OCI-LY7 (cell line): ENCODE measurements around the gene RANBP3L. TPM values are rescaled to one million over a fixed set of nuclear protein-coding genes. Genes with fewer than 3 reads are reported as not detected.

Experiments used
- BruUV-seq: library from RNA; stranded (reverse); fragments of 400-500 nt; replicated peaks from 2 replicates; lab custom pipeline; 2021; lab: Mats Ljungman, UMichigan
- CTCF ChIA-PET: fragments of 300-600 bp; sonication (Branson Sonifier 250); formaldehyde crosslinking; loops from one replicate; lab custom pipeline; 2022; ENCODE audit warnings: antibody characterized with exemption; ENCODE audit not compliant: unreplicated experiment; lab: Charles Lee
- POLR2A ChIA-PET: fragments of 300-600 bp; sonication (Branson Sonifier 250); formaldehyde crosslinking; loops from one replicate; lab custom pipeline; 2022; ENCODE audit warnings: antibody characterized with exemption; lab: Charles Lee
- DNase-seq: peaks from one replicate; pipeline ENCODE4 v3.0.0-alpha.2; 2015; ENCODE audit warnings: low spot score
- H2AFZ ChIP-seq: fragments of 200-600 bp; sonication (generic), shearing (Covaris generic); 2 replicates; pipeline ENCODE4 v1.6.1; 2014; ENCODE audit warnings: mild to moderate bottlenecking, antibody characterized with exemption, low read length, moderate library complexity
- H3K27ac ChIP-seq: fragments of 200-600 bp; sonication (generic); 2 replicates; pipeline ENCODE4 v1.5.1; 2014; ENCODE audit warnings: mixed run types, low read depth, mild to moderate bottlenecking, moderate library complexity, low read length, inconsistent platforms; ENCODE audit not compliant: poor library complexity, severe bottlenecking
- H3K36me3 ChIP-seq: fragments of 200-600 bp; sonication (generic); 2 replicates; pipeline ENCODE4 v1.6.1; 2014; ENCODE audit warnings: mild to moderate bottlenecking, antibody characterized with exemption, low read length, moderate library complexity, mixed read lengths; ENCODE audit not compliant: insufficient read depth
- H3K4me1 ChIP-seq: fragments of 200-600 bp; sonication (generic); 2 replicates; pipeline ENCODE4 v1.5.1; 2014; ENCODE audit warnings: mild to moderate bottlenecking, low read length; ENCODE audit not compliant: insufficient read depth, poor library complexity, severe bottlenecking
- H3K4me2 ChIP-seq: fragments of 200-600 bp; sonication (generic); 2 replicates; pipeline ENCODE4 v1.6.1; 2014; ENCODE audit warnings: mild to moderate bottlenecking, low read length
- H3K4me3 ChIP-seq: fragments of 200-600 bp; sonication (generic); 2 replicates; pipeline ENCODE4 v1.5.1; 2014; ENCODE audit warnings: mild to moderate bottlenecking, low read depth, low read length; ENCODE audit not compliant: poor library complexity, severe bottlenecking
- H3K79me2 ChIP-seq: fragments of 200-600 bp; sonication (generic); 2 replicates; pipeline ENCODE4 v1.6.1; 2016; ENCODE audit warnings: low read depth, mild to moderate bottlenecking, low read length, moderate library complexity, mixed read lengths; ENCODE audit not compliant: insufficient read depth
- H3K9me2 ChIP-seq: fragments of 200-600 bp; sonication (generic); 2 replicates; pipeline ENCODE4 v1.6.1; 2016; ENCODE audit warnings: mild to moderate bottlenecking, low read length, mixed read lengths; ENCODE audit not compliant: insufficient read depth
- H3K9me3 ChIP-seq: fragments of 200-600 bp; sonication (generic); 2 replicates; pipeline ENCODE4 v1.6.1; 2014; ENCODE audit warnings: mild to moderate bottlenecking, mixed run types, low read length, mixed read lengths
- H4K20me1 ChIP-seq: fragments of 200-600 bp; sonication (generic); 2 replicates; pipeline ENCODE4 v1.6.1; 2014; ENCODE audit warnings: mild to moderate bottlenecking, antibody characterized with exemption, low read length, moderate library complexity, mixed read lengths; ENCODE audit not compliant: insufficient read depth
- CTCF ChIP-seq: fragments of 200-600 bp; sonication (generic); conservative IDR thresholded peaks from 2 replicates; pipeline ENCODE4 v1.5.1; 2014; ENCODE audit warnings: mild to moderate bottlenecking, antibody characterized with exemption, low read length, moderate library complexity, mixed read lengths
- EZH2phosphoT487 ChIP-seq: fragments of 200-600 bp; sonication (generic); IDR thresholded peaks from 2 replicates; pipeline ENCODE4 v1.6.1; 2018; ENCODE audit warnings: low read depth, borderline replicate concordance, mild to moderate bottlenecking, mixed run types, antibody characterized with exemption, low read length, moderate library complexity, mixed read lengths
- intact Hi-C: fragments of 100-400 bp; cut with micrococcal nuclease; formaldehyde crosslinking; loops from one replicate; pipeline ENCODE4 v1.10.0; 2022; ENCODE audit not compliant: unreplicated experiment
- total RNA-seq, 2 experiments: library from RNA; depleted of rRNA in 1 of 2; stranded (reverse); fragments of >200 nt in 1 of 2; shearing (Covaris generic) in 1 of 2; gene quantifications; 2 replicates each; pipeline ENCODE4 v1.2.3, GENCODE V29; 2014 to 2022

Gene RANBP3L
- total RNA-seq, 2 experiments from 2014 or later: not detected

- no peak for TF ChIP-seq CTCF
- no peak for TF ChIP-seq EZH2phosphoT487
- no TSS peak for BruUV-seq
- peaks cover 65% of the 10 kb centered on the region for H3K36me3 ChIP-seq
These were observed 79.1 kb downstream of the RANBP3L start for GRCh38 chr5:36222620-36223019.

GRCh38 chr5:36217988-36218387 is 83.7 kb downstream of the RANBP3L start:
- Histone ChIP-seq H3K4me1 (peaks cover 8% of the 10 kb centered on the region), H3K9me3 (no peaks in the 10 kb centered on the region), H3K79me2 (no peaks in the 10 kb centered on the region), H3K36me3 (peaks cover 69% of the 10 kb centered on the region), H4K20me1 (no peaks in the 10 kb centered on the region), H3K4me3 (no peak overlapping the region), H3K4me2 (no peak overlapping the region), H2AFZ (no peak overlapping the region), H3K27ac (no peak overlapping the region), H3K9me2 (no peaks in the 10 kb centered on the region)
- TF ChIP-seq CTCF (no peak), EZH2phosphoT487 (no peak)
- POLR2A ChIA-PET: interaction anchor here (0.6 to 1.9 kb wide), 8 partner anchors 8 to 158 kb away, joined by 3 to 7 read pairs (median 3); no protein-coding TSS in a partner anchor
- no TSS peak for BruUV-seq
- DNase-seq: no peak
- intact Hi-C loops: no loop called here
- CTCF ChIA-PET: no interaction called here

More at GRCh38 chr5:36222620-36223019, 79.1 kb downstream of the RANBP3L start:
- DNase-seq: no peak
- intact Hi-C loops: no loop called here
- Histone ChIP-seq H3K9me2 (no peaks in the 10 kb centered on the region), H3K9me3 (no peaks in the 10 kb centered on the region), H3K79me2 (no peaks in the 10 kb centered on the region), H2AFZ (no peak overlapping the region), H3K27ac (no peak overlapping the region), H3K4me2 (no peak overlapping the region), H4K20me1 (no peaks in the 10 kb centered on the region), H3K4me3 (no peak overlapping the region), H3K4me1 (no peaks in the 10 kb centered on the region)
- ChIA-PET CTCF (interaction anchor here (0.5 kb wide), 1 partner anchor 1388 kb away, joined by 3 read pairs; no protein-coding TSS in a partner anchor), POLR2A (interaction anchor here (0.8 kb wide), 1 partner anchor 720 kb away, joined by 3 read pairs; no protein-coding TSS in a partner anchor)

- no TSS peak for BruUV-seq
- Histone ChIP-seq H3K9me2 (no peaks in the 10 kb centered on the region), H3K4me1 (peaks cover 8% of the 10 kb centered on the region), H4K20me1 (no peaks in the 10 kb centered on the region), H3K9me3 (no peaks in the 10 kb centered on the region), H3K79me2 (no peaks in the 10 kb centered on the region), H2AFZ (no peak overlapping the region), H3K27ac (no peak overlapping the region), H3K4me3 (no peak overlapping the region), H3K4me2 (no peak overlapping the region), H3K36me3 (peaks cover 71% of the 10 kb centered on the region)
- TF ChIP-seq EZH2phosphoT487 (no peak), CTCF (no peak)
- CTCF ChIA-PET: no interaction called here
- POLR2A ChIA-PET: interaction anchor here (0.5 to 1.9 kb wide), 11 partner anchors 8 to 185 kb away, joined by 3 to 7 read pairs (median 3); no protein-coding TSS in a partner anchor
- no peak for DNase-seq
- intact Hi-C loops: no loop called here
These were observed 84.1 kb downstream of the RANBP3L start for GRCh38 chr5:36217567-36217966.
